Lower leg skin (tissue), 4 donors: ENCODE results near the gene GPS1. TPM values are rescaled to one million over a fixed set of nuclear protein-coding genes. Genes with fewer than 3 reads are reported as not detected.

Experiments
- DNase-seq, 2 donors: peaks; one replicate each; pipeline ENCODE4 v3.0.0-alpha.2; 2019; ENCODE audit warnings: low spot score in 2 of 2
- H3K4me3 ChIP-seq: fragments of 200-600 bp; sonication (generic); 2 replicates; pipeline ENCODE4 v1.5.1; 2017; ENCODE audit warnings: mild to moderate bottlenecking, low read depth; ENCODE audit not compliant: poor library complexity, severe bottlenecking
- POLR2A ChIP-seq, 2 donors: fragments of 450-650 bp; IDR thresholded peaks; one replicate each; pipeline ENCODE4 v1.6.1; 2016 to 2017; ENCODE audit warnings: antibody characterized with exemption in 2 of 2, mild to moderate bottlenecking in 1 of 2, moderate library complexity in 1 of 2
- WGBS, 2 donors: methylation state at CpG; one replicate each; pipeline ENCODE4 v1.1.5; 2018; 5-methylcytosine and 5-hydroxymethylcytosine counted together
- intact Hi-C: fragments of 100-400 bp; cut with DNase I; formaldehyde crosslinking; loops from one replicate; pipeline ENCODE4 v1.15.0; 2023; ENCODE audit warnings: low total_unique reads
- total RNA-seq, 4 donors: library from RNA; depleted of rRNA; stranded (reverse); fragments of >200 nt; gene quantifications; one replicate each; pipeline ENCODE4 v1.1.0, GENCODE V29; 2016
- TF ChIP-seq, protein P1 (sequence below), 3 donors: fragments of 450-650 bp; IDR thresholded peaks; one replicate each; pipeline ENCODE4 v1.5.1; 2016; ENCODE audit warnings: antibody characterized with exemption in 3 of 3, mild to moderate bottlenecking in 3 of 3, moderate library complexity in 2 of 3

Gene GPS1
- 10 to 100 TPM; 57.2 to 99.3 (median 79.1) TPM for total RNA-seq

DNA sequence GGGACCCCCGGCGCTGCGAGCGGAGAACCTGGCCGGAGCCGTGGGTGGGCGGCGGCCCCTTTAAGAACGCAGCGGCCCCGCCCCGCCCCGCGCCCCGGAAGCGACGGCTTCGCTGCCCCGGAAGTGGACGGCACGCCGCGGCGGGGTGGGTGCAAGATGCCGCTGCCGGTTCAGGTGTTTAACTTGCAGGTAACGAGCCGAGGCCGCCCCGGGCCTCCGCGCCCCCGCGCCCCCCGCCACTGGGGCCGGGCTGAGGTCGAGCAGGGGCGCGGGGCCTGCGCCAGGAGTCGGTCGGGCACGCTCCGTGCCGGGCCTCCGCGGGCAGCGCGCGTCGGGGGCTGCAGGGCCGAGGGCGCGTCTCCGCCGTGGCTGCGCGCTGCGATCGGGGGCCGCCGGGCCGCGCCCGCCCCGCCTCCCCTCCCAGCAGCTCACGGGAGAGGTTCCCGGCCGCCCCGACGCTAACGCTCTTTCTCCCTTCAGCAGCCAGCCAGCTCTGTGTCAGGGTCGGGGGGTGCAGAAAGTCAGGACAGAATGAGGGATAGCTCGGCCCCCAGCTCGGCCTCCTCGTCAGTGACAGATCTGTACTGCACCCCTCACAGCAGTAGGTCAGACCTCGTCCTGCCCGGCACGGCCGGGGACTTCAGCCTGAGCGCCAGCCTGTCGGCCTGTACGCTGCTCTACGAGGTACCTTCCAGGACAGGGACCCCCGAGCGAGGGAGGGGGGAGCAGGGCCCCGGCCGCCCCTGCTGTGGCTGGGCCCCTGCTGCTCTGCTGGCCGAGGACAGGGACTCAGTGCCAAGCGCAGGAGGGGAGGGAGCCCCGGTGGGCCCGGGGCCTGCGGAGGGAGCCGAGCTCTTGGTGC lies at the start of gene GPS1, which contains the start of gene RFNG:
Gene GPS1 (plus strand): TSS at position 123 of the 862 bp plus-strand sequence. CDS start 34 bp downstream, at position 157.
Gene RFNG (minus strand): TSS at position 36 of the 862 bp plus-strand sequence. CDS start 45 bp downstream, outside the sequence.
- peak in 1 of 2 donors; percentile 61 for DNase-seq
- intact Hi-C loops: no loop called here
- WGBS, 2 donors: 1% methylated on average over 29 to 58 of the region's 94 CpGs
- TF ChIP-seq POLR2A (IDR thresholded peaks at IDR 0.05): no peak
- TF ChIP-seq, protein P1, sequence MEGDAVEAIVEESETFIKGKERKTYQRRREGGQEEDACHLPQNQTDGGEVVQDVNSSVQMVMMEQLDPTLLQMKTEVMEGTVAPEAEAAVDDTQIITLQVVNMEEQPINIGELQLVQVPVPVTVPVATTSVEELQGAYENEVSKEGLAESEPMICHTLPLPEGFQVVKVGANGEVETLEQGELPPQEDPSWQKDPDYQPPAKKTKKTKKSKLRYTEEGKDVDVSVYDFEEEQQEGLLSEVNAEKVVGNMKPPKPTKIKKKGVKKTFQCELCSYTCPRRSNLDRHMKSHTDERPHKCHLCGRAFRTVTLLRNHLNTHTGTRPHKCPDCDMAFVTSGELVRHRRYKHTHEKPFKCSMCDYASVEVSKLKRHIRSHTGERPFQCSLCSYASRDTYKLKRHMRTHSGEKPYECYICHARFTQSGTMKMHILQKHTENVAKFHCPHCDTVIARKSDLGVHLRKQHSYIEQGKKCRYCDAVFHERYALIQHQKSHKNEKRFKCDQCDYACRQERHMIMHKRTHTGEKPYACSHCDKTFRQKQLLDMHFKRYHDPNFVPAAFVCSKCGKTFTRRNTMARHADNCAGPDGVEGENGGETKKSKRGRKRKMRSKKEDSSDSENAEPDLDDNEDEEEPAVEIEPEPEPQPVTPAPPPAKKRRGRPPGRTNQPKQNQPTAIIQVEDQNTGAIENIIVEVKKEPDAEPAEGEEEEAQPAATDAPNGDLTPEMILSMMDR (IDR thresholded peaks at IDR 0.05): no peak
- peak within 1 kb of the TSS; percentile 64 for H3K4me3 ChIP-seq

DNA sequence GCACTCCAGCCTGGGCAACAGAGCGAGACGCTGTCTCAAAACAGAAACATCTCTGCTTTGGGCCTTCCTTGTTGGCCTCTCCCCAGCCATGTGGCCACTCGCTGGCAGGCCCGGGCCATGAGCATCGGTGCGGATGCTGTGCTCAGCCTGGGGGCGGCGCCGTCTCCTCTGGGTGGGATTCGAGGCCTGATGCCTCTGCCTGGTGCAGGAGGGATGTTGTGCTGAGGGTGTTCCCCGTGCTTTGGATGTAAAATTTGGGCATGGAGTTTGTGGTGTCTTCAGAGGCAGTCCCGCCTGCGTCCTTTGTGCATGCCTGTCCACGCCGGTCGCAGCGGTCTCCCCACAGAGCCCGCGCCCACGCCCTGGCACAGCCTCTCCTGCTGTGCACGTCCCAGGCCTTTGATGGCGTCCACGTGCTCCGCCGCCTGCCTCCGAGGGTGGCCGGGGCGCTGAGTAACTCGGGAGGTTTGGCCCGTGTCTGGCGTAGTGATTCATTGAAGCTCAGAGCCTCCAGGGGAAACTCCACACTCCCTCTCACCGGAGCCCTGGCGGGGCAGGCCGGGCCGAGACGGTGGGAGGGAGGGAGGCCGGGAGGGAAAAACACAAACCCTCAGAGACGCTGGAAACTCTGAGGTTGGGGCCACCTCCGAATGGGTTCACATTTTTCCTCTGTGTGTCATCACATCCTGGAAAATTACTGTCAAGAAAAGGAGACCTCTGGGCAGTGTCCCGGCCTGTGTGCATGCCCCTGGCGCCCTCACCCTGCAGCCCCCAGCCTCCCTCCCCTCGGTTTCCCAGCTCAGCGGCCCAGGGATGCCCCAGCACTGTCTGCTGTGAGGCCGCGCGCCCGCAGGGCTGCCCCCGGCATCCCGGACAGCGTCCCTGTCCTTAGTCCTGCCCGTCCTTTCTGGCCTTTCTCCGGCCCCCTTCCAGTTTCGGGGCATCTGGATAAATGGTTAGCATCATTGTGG lies 48.0 kb upstream of the GPS1 start:
- intact Hi-C loops: no loop called here
- no peak overlapping the region for H3K4me3 ChIP-seq
- WGBS, 2 donors: 28 to 31% methylated on average over 46 to 53 of the region's 53 CpGs
- TF ChIP-seq, protein P1 (IDR thresholded peaks at IDR 0.05): no peak
- no peak for TF ChIP-seq POLR2A (IDR thresholded peaks at IDR 0.05)
- DNase-seq: peak; percentile 73 to 92

DNA sequence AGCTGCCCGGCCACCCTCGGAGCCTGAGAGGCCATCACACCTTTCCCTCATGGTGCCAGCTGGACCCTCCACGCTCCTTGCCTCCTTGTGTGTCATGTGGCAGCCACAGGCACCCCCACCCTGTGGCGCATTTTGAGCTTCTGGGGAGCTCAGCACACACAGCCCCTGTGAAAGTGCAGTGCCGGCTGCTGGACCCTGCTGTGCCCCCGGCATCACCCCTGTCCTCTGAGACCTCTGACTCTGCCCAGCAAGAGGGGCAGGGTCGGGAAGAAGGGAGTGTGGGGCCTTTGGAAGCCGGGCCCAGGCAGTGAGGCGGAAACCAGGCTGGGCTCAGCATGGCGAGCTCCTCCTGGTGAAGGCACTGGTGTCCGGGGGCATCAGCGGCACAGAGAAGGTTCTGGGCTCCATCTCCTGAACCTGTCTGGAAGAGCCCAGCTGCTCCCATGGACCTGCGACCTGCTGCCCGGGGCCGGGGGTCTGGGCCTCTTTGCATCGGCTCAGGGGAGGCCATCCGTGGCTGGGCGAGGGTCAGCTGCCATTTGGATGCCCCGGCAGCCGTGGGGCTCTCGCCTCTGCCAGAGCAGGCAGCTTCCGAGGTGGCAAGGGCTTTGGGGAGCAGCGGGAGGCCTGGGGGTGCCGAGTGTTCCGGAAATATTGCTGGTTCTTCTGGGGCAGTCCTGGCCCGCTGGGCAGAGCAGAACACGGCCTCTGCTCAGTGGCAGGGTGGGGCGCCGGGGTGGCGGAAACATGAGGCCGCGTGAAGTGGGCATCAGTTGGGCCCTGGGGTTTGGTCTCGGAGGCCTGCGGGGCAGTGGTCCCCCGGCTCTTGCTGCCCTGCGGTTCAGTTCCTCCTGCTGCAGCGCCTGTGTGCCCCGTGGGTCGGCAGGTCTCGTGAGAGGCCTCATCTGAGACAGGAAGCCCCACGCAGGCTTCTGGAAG lies 46.9 kb upstream of the GPS1 start:
- 90 to 94% methylated on average over 23 to 25 of the region's 41 CpGs for WGBS, 2 donors
- DNase-seq: no peak
- intact Hi-C loops: no loop called here
- no peak for TF ChIP-seq POLR2A (IDR thresholded peaks at IDR 0.05)
- TF ChIP-seq, protein P1 (IDR thresholded peaks at IDR 0.05): no peak
- no peak overlapping the region for H3K4me3 ChIP-seq

DNA sequence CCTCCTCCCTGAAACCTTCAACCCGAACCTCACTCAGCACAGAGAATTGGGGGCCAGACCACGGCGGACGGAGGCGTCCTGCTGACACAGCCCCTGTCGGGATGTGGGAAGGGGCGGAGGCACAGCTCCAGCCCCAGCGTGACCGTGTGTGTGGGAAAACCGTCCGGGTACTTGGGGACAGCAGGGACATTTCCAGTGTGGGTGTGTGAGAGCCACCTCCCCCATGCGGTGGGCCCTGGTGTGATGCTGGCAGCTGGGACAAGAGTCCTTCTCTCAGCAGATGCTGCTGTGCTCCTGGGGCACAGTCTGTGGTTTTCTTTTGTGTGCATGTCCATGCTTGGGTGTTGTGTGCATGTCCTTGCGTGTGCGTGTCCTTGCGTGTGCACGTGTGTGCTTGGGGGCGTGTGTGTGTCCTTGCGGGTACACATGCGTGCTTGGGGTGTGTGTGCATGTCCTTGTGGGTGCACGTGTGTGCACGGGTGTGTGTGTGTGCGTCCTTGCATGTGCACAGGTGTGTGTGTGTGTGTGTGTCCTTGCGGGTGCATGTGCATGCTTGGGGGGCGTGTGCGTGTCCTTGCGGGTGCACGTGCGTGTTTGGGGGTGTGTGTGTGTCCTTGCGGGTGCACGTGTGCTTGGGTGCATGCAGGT lies 45.9 kb upstream of the GPS1 start:
- TF ChIP-seq POLR2A (IDR thresholded peaks at IDR 0.05): no peak
- TF ChIP-seq, protein P1 (IDR thresholded peaks at IDR 0.05): peak in 1 of 3 donors; percentile 7
- intact Hi-C loops: no loop called here
- no peak overlapping the region for H3K4me3 ChIP-seq
- DNase-seq: no peak
- WGBS, 2 donors: 56 to 63% methylated on average over 30 of the region's 30 CpGs
